Nephron progenitor cell (in vitro differentiated cells): Measurements from ENCODE around the gene PHACTR3.

Source experiments
- DNase-seq: peaks from one replicate; pipeline ENCODE4 v3.0.0; 2021
- H3K27ac Mint-ChIP-seq: 2 replicates; pipeline ENCODE4 v1.8.0; 2021; ENCODE audit warnings: mild to moderate bottlenecking, moderate library complexity, mixed read lengths
- H3K27me3 Mint-ChIP-seq: 2 replicates; pipeline ENCODE4 v1.8.0; 2021; ENCODE audit warnings: mild to moderate bottlenecking, low read depth, mixed read lengths; ENCODE audit not compliant: poor library complexity
- H3K36me3 Mint-ChIP-seq: 2 replicates; pipeline ENCODE4 v1.8.0; 2021; ENCODE audit warnings: low read depth, mixed read lengths
- H3K4me1 Mint-ChIP-seq: 2 replicates; pipeline ENCODE4 v1.8.0; 2021; ENCODE audit warnings: mixed read lengths
- H3K4me3 Mint-ChIP-seq: 2 replicates; pipeline ENCODE4 v1.8.0; 2021; ENCODE audit warnings: mild to moderate bottlenecking, moderate library complexity, mixed read lengths
- H3K9me3 Mint-ChIP-seq: 2 replicates; pipeline ENCODE4 v1.8.0; 2021; ENCODE audit warnings: mild to moderate bottlenecking, moderate library complexity, mixed read lengths
- CTCF ChIP-seq: fragments of 200-600 bp; sonication (generic); IDR thresholded peaks from 2 replicates; pipeline ENCODE4 v1.5.0; 2021; ENCODE audit warnings: antibody characterized with exemption

The PHACTR3 gene

GRCh38 chr20:59802471-59803221 is 198.3 kb downstream of the PHACTR3 start:
- no peak for DNase-seq
- H3K36me3 Mint-ChIP-seq = no peaks in the 10 kb centered on the region
- peaks cover 72% of the 10 kb centered on the region for H3K9me3 Mint-ChIP-seq
- no peak for TF ChIP-seq CTCF
- no peak overlapping the region for H3K27ac Mint-ChIP-seq
- no peak overlapping the region for H3K4me3 Mint-ChIP-seq
- H3K27me3 Mint-ChIP-seq = no peaks in the 10 kb centered on the region
- no peaks in the 10 kb centered on the region for H3K4me1 Mint-ChIP-seq

GRCh38 chr20:59804347-59804746 is 200.0 kb downstream of the PHACTR3 start:
- no peaks in the 10 kb centered on the region for H3K4me1 Mint-ChIP-seq
- H3K27ac Mint-ChIP-seq = no peak overlapping the region
- no peak overlapping the region for H3K4me3 Mint-ChIP-seq
- H3K9me3 Mint-ChIP-seq = peaks cover 68% of the 10 kb centered on the region
- H3K27me3 Mint-ChIP-seq = no peaks in the 10 kb centered on the region
- no peak for DNase-seq
- H3K36me3 Mint-ChIP-seq = no peaks in the 10 kb centered on the region
- TF ChIP-seq CTCF = no peak

- H3K27ac Mint-ChIP-seq = no peak overlapping the region
Measured at GRCh38 chr20:59804871-59805665, 200.7 kb downstream of the PHACTR3 start.

GRCh38 chr20:59805786-59806577 is 201.6 kb downstream of the PHACTR3 start:
- no peak for TF ChIP-seq CTCF
- no peaks in the 10 kb centered on the region for H3K36me3 Mint-ChIP-seq
- no peaks in the 10 kb centered on the region for H3K4me1 Mint-ChIP-seq
- no peak overlapping the region for H3K27ac Mint-ChIP-seq
- H3K9me3 Mint-ChIP-seq = peaks cover 67% of the 10 kb centered on the region
- DNase-seq = no peak
- H3K4me3 Mint-ChIP-seq = no peak overlapping the region
- H3K27me3 Mint-ChIP-seq = no peaks in the 10 kb centered on the region

More at GRCh38 chr20:59804871-59805665, 200.7 kb downstream of the PHACTR3 start:
- Mint-ChIP-seq H3K9me3 (peaks cover 67% of the 10 kb centered on the region), H3K36me3 (no peaks in the 10 kb centered on the region), H3K27me3 (no peaks in the 10 kb centered on the region), H3K4me1 (no peaks in the 10 kb centered on the region), H3K4me3 (no peak overlapping the region)
- TF ChIP-seq CTCF = no peak
- no peak for DNase-seq

- Mint-ChIP-seq H3K27me3 (no peaks in the 10 kb centered on the region), H3K27ac (no peak overlapping the region), H3K36me3 (no peaks in the 10 kb centered on the region), H3K4me1 (no peaks in the 10 kb centered on the region), H3K9me3 (peaks cover 67% of the 10 kb centered on the region), H3K4me3 (no peak overlapping the region)
- no peak for DNase-seq
- no peak for TF ChIP-seq CTCF
Measured at GRCh38 chr20:59806578-59806975, 202.2 kb downstream of the PHACTR3 start.
